Subcutaneous abdominal adipose tissue (tissue), 5 donors: ENCODE data around the gene CSAG2.
"Not testable (repeated sequence)": the region's sequence is repeated elsewhere in the genome, so short reads cannot be mapped to it uniquely, and the experiment has no call there.

ENCODE experiments used
- H3K27ac ChIP-seq: one replicate; pipeline ENCODE4 v1.7.0; 2013; ENCODE audit warnings: low read depth, mild to moderate bottlenecking, inconsistent platforms, low read length, moderate library complexity
- H3K27me3 ChIP-seq, 5 donors: one replicate each; pipeline ENCODE4 v1.7.0; 2013; ENCODE audit warnings: low read length in 5 of 5, inconsistent platforms in 1 of 5; ENCODE audit not compliant: control insufficient read depth in 5 of 5, insufficient read depth in 4 of 5
- H3K36me3 ChIP-seq, 5 donors: one replicate each; pipeline ENCODE4 v1.7.0; 2013; ENCODE audit warnings: low read length in 5 of 5; ENCODE audit not compliant: control insufficient read depth in 5 of 5, insufficient read depth in 5 of 5
- H3K4me1 ChIP-seq, 5 donors: one replicate each; pipeline ENCODE4 v1.7.0; 2013; ENCODE audit warnings: low read length in 5 of 5, mild to moderate bottlenecking in 3 of 5, moderate library complexity in 1 of 5; ENCODE audit not compliant: control insufficient read depth in 5 of 5, insufficient read depth in 5 of 5
- H3K4me3 ChIP-seq, 5 donors: one replicate each; pipeline ENCODE4 v1.7.0; 2013; ENCODE audit warnings: low read length in 5 of 5, low read depth in 1 of 5
- H3K9ac ChIP-seq, 5 donors: one replicate each; pipeline ENCODE4 v1.7.0; 2013; ENCODE audit warnings: low read length in 5 of 5, mild to moderate bottlenecking in 4 of 5, moderate library complexity in 3 of 5
- H3K9me3 ChIP-seq, 5 donors: one replicate each; pipeline ENCODE4 v1.7.0; 2013; ENCODE audit warnings: low read length in 5 of 5; ENCODE audit not compliant: control insufficient read depth in 5 of 5
- donor health status: healthy.
- donor health status: healthy.
- donor health status: healthy.
- donor health status: healthy.
- donor health status: healthy.

Gene CSAG2

DNA sequence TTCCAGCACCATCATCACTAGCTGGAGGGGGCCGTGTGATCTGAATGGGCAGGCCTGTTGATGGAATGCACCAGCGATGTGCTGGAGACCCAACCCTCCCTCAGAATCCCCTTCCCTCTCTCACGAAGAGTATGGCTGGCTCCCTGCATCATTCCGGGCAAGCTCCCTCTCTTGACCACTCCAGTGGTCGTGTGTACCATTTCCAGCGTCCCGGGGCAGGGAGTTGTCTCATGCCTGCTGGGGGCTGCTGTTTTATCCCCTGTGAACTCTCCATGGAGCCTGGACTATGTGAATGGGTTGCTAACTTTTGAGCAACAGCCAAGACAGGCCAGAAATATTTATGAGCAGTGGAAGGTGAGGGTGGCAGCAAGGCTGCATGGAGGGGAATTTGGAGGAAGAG lies 16.3 kb upstream of the CSAG2 start:
- Histone ChIP-seq H3K9me3 (peaks cover 0 to 5% (median 2%) of the 10 kb centered on the region in 5 donors), H3K9ac (no peak overlapping the region), H3K4me3 (no peak overlapping the region), H3K27ac (no peak overlapping the region), H3K4me1 (no peaks in the 10 kb centered on the region), H3K36me3 (no peaks in the 10 kb centered on the region), H3K27me3 (peaks cover 0 to 7% (median 0%) of the 10 kb centered on the region in 5 donors)

DNA sequence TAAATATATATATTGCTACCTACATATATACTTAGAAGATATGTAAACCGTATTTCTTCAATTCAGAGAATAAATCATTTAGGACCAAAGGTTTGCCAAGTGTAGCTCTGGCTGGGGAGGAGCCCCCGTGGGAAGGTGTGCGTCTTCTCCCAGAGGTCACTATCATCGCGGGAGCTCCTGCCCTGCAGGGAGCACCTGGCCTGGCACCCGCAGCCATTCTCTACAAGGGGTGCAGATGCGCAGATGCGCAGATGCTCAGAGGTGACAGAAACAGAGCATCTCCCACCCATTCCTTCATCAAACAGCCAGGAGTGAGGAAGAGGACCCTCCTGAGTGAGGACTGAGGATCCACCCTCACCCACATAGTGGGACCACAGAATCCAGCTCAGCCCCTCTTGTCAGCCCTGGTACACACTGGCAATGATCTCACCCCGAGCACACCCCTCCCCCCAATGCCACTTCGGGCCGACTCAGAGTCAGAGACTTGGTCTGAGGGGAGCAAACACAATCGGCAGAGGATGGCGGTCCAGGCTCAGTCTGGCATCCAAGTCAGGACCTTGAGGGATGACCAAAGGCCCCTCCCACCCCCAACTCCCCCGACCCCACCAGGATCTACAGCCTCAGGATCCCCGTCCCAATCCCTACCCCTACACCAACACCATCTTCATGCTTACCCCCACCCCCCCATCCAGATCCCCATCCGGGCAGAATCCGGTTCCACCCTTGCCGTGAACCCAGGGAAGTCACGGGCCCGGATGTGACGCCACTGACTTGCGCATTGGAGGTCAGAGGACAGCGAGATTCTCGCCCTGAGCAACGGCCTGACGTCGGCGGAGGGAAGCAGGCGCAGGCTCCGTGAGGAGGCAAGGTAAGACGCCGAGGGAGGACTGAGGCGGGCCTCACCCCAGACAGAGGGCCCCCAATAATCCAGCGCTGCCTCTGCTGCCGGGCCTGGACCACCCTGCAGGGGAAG lies 5.0 kb upstream of the CSAG2 start, which contains the start of gene MAGEA2B:
Gene MAGEA2B (plus strand): TSS at position 814 of the 973 bp plus-strand sequence. CDS start 2,479 bp downstream, outside the sequence.
- not testable (repeated sequence) for H3K36me3 ChIP-seq, H3K27ac ChIP-seq, H3K9ac ChIP-seq, H3K4me1 ChIP-seq, H3K4me3 ChIP-seq, H3K27me3 ChIP-seq, H3K9me3 ChIP-seq

DNA sequence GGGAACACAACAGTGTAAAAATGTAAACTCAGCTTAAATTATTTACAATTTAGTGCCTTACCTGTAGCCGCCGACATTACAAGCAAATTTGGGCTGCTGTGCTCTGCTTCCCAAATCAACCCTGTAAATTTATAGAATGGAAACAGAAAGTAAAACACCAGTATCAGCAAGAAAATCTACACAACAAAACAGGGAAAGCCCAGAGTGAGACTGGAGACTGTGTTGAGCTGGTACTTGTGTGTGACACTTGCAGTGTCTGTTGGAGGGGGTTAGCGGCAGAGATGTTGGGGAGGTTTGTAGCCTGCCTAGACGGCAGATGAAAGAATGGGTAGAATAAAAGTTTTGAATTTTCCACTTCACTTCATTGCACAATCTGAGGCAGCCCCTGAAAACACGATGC lies 4.1 kb upstream of the CSAG2 start:
- not testable (repeated sequence) for H3K9me3 ChIP-seq

DNA sequence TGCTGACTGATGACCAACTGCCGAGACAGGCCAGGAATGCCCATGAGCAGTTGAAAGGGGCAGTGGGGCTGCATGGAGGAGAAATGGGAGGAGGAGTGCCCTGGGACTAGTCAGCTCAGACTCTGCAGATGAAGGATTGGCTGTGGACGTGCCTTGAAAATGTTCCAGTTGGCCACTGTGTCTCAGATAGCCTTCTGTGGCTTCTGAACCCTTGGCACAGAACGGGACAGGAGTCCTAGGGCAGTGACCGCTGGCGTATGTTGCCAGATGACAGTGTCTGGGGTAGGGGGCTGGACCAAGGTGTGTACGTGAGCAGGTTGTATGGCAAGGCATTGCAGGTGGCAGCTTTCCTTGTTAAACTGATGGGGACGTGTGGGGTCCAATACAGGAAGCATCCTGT lies 2.6 kb downstream of the CSAG2 start:
- H3K36me3 ChIP-seq, H3K4me1 ChIP-seq, H3K27me3 ChIP-seq, H3K27ac ChIP-seq, H3K9me3 ChIP-seq, H3K4me3 ChIP-seq, H3K9ac ChIP-seq: not testable (repeated sequence)

More for the DNA sequence above, 4.1 kb upstream of the CSAG2 start:
- H3K4me3 ChIP-seq, H3K27ac ChIP-seq, H3K4me1 ChIP-seq, H3K36me3 ChIP-seq, H3K27me3 ChIP-seq, H3K9ac ChIP-seq: not testable (repeated sequence)

DNA sequence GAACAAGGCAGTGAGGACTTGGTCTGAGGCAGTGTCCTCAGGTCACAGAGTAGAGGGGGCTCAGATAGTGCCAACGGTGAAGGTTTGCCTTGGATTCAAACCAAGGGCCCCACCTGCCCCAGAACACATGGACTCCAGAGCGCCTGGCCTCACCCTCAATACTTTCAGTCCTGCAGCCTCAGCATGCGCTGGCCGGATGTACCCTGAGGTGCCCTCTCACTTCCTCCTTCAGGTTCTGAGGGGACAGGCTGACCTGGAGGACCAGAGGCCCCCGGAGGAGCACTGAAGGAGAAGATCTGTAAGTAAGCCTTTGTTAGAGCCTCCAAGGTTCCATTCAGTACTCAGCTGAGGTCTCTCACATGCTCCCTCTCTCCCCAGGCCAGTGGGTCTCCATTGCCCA lies 8.7 kb downstream of the CSAG2 start:
- H3K4me3 ChIP-seq, H3K36me3 ChIP-seq, H3K4me1 ChIP-seq, H3K9me3 ChIP-seq, H3K27me3 ChIP-seq, H3K9ac ChIP-seq, H3K27ac ChIP-seq: not testable (repeated sequence)

DNA sequence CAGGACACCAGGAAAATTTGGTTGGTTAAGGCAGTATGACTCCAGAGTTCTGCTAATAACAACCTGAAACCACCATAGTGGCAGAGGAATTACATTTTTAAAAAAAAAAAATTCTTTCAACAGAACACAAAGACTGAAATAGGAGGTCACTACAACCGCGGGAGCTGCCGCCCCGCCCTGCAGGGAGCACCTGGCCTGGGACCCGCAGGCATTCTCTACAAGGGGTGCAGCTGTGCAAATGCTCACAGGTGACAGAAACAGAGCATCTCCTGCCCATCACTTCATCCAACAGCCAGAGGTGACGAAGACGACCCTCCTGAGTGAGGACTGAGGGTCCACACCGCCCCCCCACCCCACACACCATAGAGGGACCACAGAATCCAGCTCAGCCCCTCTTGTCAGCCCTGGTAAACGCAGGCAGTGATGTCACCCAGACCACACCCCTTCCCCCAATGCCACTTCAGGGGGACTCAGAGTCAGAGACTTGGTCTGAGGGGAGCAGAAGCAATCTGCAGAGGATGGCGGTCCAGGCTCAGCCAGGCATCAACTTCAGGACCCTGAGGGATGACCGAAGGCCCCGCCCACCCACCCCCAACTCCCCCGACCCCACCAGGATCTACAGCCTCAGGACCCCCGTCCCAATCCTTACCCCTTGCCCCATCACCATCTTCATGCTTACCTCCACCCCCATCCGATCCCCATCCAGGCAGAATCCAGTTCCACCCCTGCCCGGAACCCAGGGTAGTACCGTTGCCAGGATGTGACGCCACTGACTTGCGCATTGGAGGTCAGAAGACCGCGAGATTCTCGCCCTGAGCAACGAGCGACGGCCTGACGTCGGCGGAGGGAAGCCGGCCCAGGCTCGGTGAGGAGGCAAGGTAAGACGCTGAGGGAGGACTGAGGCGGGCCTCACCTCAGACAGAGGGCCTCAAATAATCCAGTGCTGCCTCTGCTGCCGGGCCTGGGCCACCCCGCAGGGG lies 10.8 kb downstream of the CSAG2 start, which contains the start of gene MAGEA3:
Gene MAGEA3 (plus strand): TSS at position 843 of the 980 bp plus-strand sequence. CDS start 2,039 bp downstream, outside the sequence.
- not testable (repeated sequence) for H3K9ac ChIP-seq, H3K27me3 ChIP-seq, H3K9me3 ChIP-seq, H3K36me3 ChIP-seq, H3K4me3 ChIP-seq, H3K4me1 ChIP-seq, H3K27ac ChIP-seq

DNA sequence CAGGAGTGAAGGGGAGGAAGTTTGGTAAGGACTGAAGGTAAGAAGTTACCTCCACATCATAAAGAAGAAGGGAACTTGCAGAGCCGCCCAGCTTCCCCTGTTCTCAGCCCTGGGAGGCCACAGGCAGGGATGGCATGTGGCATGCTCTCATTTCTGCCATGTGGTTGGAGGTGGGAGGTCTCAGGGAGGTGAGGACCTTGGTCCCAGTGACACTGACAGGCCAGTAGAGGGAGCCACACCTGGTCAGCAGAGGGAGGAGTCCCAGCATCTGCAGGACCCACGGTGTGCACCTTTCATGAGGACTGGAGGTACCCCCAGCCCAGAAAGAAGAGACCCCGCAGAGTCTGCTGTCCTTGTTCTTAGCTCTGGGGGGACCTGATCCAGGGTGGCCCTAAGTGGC lies 28.1 kb downstream of the CSAG2 start:
- not testable (repeated sequence) for H3K4me3 ChIP-seq, H3K27me3 ChIP-seq, H3K27ac ChIP-seq, H3K36me3 ChIP-seq, H3K9ac ChIP-seq, H3K4me1 ChIP-seq, H3K9me3 ChIP-seq

DNA sequence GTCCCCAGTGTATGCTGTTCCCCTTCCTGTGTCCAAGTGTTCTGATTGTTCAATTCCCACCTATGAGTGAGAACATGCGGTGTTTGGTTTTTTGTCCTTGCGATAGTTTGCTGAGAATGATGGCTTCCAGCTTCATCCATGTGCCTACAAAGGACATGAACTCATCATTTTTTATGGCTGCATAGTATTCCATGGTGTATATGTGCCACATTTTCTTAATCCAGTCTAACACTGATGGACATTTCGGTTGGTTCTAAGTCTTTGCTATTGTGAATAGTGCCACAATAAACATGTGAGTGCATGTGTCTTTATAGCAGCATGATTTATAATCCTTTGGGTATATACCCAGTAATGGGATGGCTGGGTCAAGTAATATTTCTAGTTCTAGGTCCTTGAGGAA lies 34.4 kb downstream of the CSAG2 start:
- not testable (repeated sequence) for H3K27ac ChIP-seq, H3K4me3 ChIP-seq, H3K27me3 ChIP-seq, H3K9me3 ChIP-seq, H3K9ac ChIP-seq, H3K4me1 ChIP-seq, H3K36me3 ChIP-seq

DNA sequence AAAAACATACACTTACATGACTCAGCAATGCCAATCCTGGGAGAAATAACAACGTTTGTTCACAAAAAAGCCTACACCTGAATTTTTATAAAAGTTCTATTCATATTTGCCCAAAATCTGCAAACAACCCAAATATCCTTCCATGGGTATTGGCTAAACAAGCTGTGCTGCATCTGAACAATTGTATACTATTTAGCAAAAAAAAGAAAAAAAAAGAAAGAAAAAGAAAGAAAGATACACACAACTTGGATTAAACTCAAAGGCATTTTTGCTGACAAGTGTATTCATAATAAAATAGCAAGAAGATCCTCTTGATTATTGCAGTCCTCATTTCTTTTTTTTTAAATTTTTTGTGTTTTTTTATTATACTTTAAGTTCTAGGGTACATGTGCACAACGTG lies 34.9 kb downstream of the CSAG2 start:
- H3K36me3 ChIP-seq = no peaks in the 10 kb centered on the region
- no peaks in the 10 kb centered on the region for H3K4me1 ChIP-seq
- peaks cover 0 to 4% (median 0%) of the 10 kb centered on the region in 5 donors for H3K9me3 ChIP-seq
- H3K27me3 ChIP-seq = peaks cover 0 to 5% (median 2%) of the 10 kb centered on the region in 5 donors
- no peak overlapping the region for H3K27ac ChIP-seq
- H3K4me3 ChIP-seq = no peak overlapping the region
- no peak overlapping the region for H3K9ac ChIP-seq

DNA sequence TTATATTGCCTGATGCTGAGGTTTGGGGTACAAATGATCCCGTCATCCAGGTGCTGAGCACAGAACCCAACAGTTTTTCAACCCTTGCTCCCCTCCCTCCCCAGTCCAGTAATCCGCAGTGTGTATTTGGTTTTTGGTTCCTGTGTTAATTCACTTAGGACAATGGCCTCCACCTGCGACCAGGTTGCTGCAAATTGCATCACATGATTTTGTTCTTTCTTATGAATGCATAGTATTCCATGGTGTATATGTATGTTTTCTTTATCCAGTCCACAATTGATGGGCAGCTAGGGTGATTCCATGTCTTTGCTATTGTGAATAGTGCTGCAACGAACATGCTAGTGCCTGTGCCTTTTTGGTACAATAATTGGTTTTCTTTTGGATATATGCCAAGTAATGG lies 46.0 kb downstream of the CSAG2 start:
- Histone ChIP-seq H3K9me3 (peaks cover 2 to 18% (median 11%) of the 10 kb centered on the region in 5 donors), H3K4me3 (no peak overlapping the region), H3K36me3 (no peaks in the 10 kb centered on the region), H3K4me1 (no peaks in the 10 kb centered on the region), H3K9ac (no peak overlapping the region), H3K27me3 (peaks cover 0 to 11% (median 9%) of the 10 kb centered on the region in 5 donors), H3K27ac (no peak overlapping the region)
